Measurements from ENCODE around the gene MPIG6B.

Gene MPIG6B

GRCh38 chr6:31760790-31761189 lies 37.6 kb downstream of the MPIG6B start:
- no peaks in the 10 kb centered on the region for H3K9me2 ChIP-seq (replicated peaks; ENCODE audit: insufficient read depth, low read length)
- no peak overlapping the region for H3K9ac ChIP-seq (ENCODE audit: low read length)
- no peaks in the 10 kb centered on the region for H4K20me1 ChIP-seq (ENCODE audit: insufficient read depth, low read length)
- no peak overlapping the region for H2AFZ ChIP-seq (ENCODE audit: low read length)
- H3K4me3 ChIP-seq (ENCODE audit: low read length): no peak overlapping the region
- peaks cover 16% of the 10 kb centered on the region for H3K4me1 ChIP-seq (ENCODE audit: low read length)
- H3F3A ChIP-seq (ENCODE audit: insufficient read depth, low read length): no peaks in the 10 kb centered on the region; the same call in 1 of the 2 replicates
- H3K9me3 ChIP-seq (replicated peaks; ENCODE audit: insufficient read depth, low read length): no peaks in the 10 kb centered on the region
- H3K27me3 ChIP-seq (replicated peaks; ENCODE audit: insufficient read depth, low read length): no peaks in the 10 kb centered on the region
- no peak overlapping the region for H3K27ac ChIP-seq (ENCODE audit: low read length)
- no peak for TF ChIP-seq CTCF (IDR thresholded peaks at IDR 0.05; ENCODE audit: low read length)
- no peak for TF ChIP-seq EZH2 (optimal IDR thresholded peaks at IDR 0.05; ENCODE audit: low read depth, low read length)
- TF ChIP-seq EZH2phosphoT487 (IDR thresholded peaks at IDR 0.05; ENCODE audit: low read length): no peak
- no peak overlapping the region for H3K4me2 ChIP-seq (ENCODE audit: low read depth, low read length)
- H3K79me2 ChIP-seq (ENCODE audit: low read length): no peaks in the 10 kb centered on the region
- no peak for DNase-seq
- H3K36me3 ChIP-seq (replicated peaks; ENCODE audit: insufficient read depth, low read length): no peaks in the 10 kb centered on the region

- no peaks in the 10 kb centered on the region for H4K20me1 ChIP-seq (ENCODE audit: insufficient read depth, low read length)
- H3K79me2 ChIP-seq (ENCODE audit: low read length): no peaks in the 10 kb centered on the region
- no peak for DNase-seq
- H3K36me3 ChIP-seq (replicated peaks; ENCODE audit: insufficient read depth, low read length): no peaks in the 10 kb centered on the region
- no peaks in the 10 kb centered on the region for H3K9me3 ChIP-seq (replicated peaks; ENCODE audit: insufficient read depth, low read length)
- no peaks in the 10 kb centered on the region; the same call in 1 of the 2 replicates for H3F3A ChIP-seq (ENCODE audit: insufficient read depth, low read length)
- no peak overlapping the region for H2AFZ ChIP-seq (ENCODE audit: low read length)
- H3K27me3 ChIP-seq (replicated peaks; ENCODE audit: insufficient read depth, low read length): no peaks in the 10 kb centered on the region
- peaks cover 16% of the 10 kb centered on the region for H3K4me1 ChIP-seq (ENCODE audit: low read length)
- no peak overlapping the region for H3K27ac ChIP-seq (ENCODE audit: low read length)
- no peak overlapping the region for H3K4me2 ChIP-seq (ENCODE audit: low read depth, low read length)
- no peak overlapping the region for H3K9ac ChIP-seq (ENCODE audit: low read length)
- H3K4me3 ChIP-seq (ENCODE audit: low read length): no peak overlapping the region
- TF ChIP-seq EZH2phosphoT487 (IDR thresholded peaks at IDR 0.05; ENCODE audit: low read length): no peak
- TF ChIP-seq EZH2 (optimal IDR thresholded peaks at IDR 0.05; ENCODE audit: low read depth, low read length): no peak
- no peak for TF ChIP-seq CTCF (IDR thresholded peaks at IDR 0.05; ENCODE audit: low read length)
- H3K9me2 ChIP-seq (replicated peaks; ENCODE audit: insufficient read depth, low read length): no peaks in the 10 kb centered on the region
These were observed 38.2 kb downstream of the MPIG6B start for GRCh38 chr6:31761343-31761742.

GRCh38 chr6:31762356-31762755 lies 39.2 kb downstream of the MPIG6B start, which contains the start of gene SAPCD1:
TSS of gene SAPCD1 (plus strand) at chr6:31762656. CDS start at chr6:31763055, 399 bp downstream.
- Histone ChIP-seq H3K79me2 (ENCODE audit: low read length) (no peaks in the 10 kb centered on the region), H2AFZ (ENCODE audit: low read length) (no peak within 1 kb of the TSS), H3K27ac (ENCODE audit: low read length) (no peak within 1 kb of the TSS), H3K36me3 (replicated peaks; ENCODE audit: insufficient read depth, low read length) (no peaks in the 10 kb centered on the region), H3F3A (ENCODE audit: insufficient read depth, low read length) (no peaks in the 10 kb centered on the region; the same call in 1 of the 2 replicates), H3K4me1 (ENCODE audit: low read length) (peaks cover 16% of the 10 kb centered on the region), H3K4me2 (ENCODE audit: low read depth, low read length) (no peak within 1 kb of the TSS), H4K20me1 (ENCODE audit: insufficient read depth, low read length) (no peaks in the 10 kb centered on the region), H3K9me2 (replicated peaks; ENCODE audit: insufficient read depth, low read length) (no peaks in the 10 kb centered on the region), H3K27me3 (replicated peaks; ENCODE audit: insufficient read depth, low read length) (no peaks in the 10 kb centered on the region), H3K4me3 (ENCODE audit: low read length) (no peak within 1 kb of the TSS), H3K9me3 (replicated peaks; ENCODE audit: insufficient read depth, low read length) (no peaks in the 10 kb centered on the region), H3K9ac (ENCODE audit: low read length) (no peak within 1 kb of the TSS)
- DNase-seq: no peak
- TF ChIP-seq CTCF (IDR thresholded peaks at IDR 0.05; ENCODE audit: low read length) (no peak), EZH2phosphoT487 (IDR thresholded peaks at IDR 0.05; ENCODE audit: low read length) (no peak), EZH2 (optimal IDR thresholded peaks at IDR 0.05; ENCODE audit: low read depth, low read length) (no peak)

Measured in MM.1S (cell line).